HepG2 (cell line): ENCODE results near the gene HES1. TPM values are rescaled to one million over a fixed set of nuclear protein-coding genes. Genes with fewer than 3 reads are reported as not detected.

Source experiments
- ATF7 ChIP-seq, 2 experiments: fragments of 450-650 bp in 1 of 2; sonication (generic) in 1 of 2; formaldehyde crosslinking in 1 of 2; IDR thresholded peaks; 2 replicates each; pipeline versions ENCODE4 v1.4.0 to v1.6.1; 2016 to 2020; ENCODE audit warnings: antibody characterized with exemption in 1 of 2, mild to moderate bottlenecking in 1 of 2, missing genetic modification reagents in 1 of 2
- CENPT ChIP-seq: sonication (generic); formaldehyde crosslinking; IDR thresholded peaks from 2 replicates; pipeline ENCODE4 v1.8.0; 2022; ENCODE audit warnings: low read depth, mild to moderate bottlenecking, moderate library complexity, missing genetic modification reagents
- CENPX ChIP-seq: sonication (generic); formaldehyde crosslinking; IDR thresholded peaks from 2 replicates; pipeline ENCODE4 v1.9.0; 2021; ENCODE audit warnings: mild to moderate bottlenecking, missing genetic modification reagents, moderate library complexity
- MAZ ChIP-seq, 2 experiments: sonication (generic) in 1 of 2; formaldehyde crosslinking in 1 of 2; IDR thresholded peaks; 2 replicates each; pipeline versions ENCODE4 v1.5.0 to v1.6.1; 2012 to 2020; ENCODE audit warnings: low read depth in 2 of 2, mild to moderate bottlenecking in 2 of 2, borderline replicate concordance in 1 of 2, improper control_type of control experiment in 1 of 2, low read length in 1 of 2, missing genetic modification reagents in 1 of 2, moderate library complexity in 1 of 2
- NFE2L1 ChIP-seq: sonication (generic); formaldehyde crosslinking; IDR thresholded peaks from 2 replicates; pipeline ENCODE4 v1.4.0; 2020; ENCODE audit warnings: missing genetic modification reagents, mild to moderate bottlenecking, borderline replicate concordance
- ZBTB3 ChIP-seq: sonication (generic); formaldehyde crosslinking; IDR thresholded peaks from 2 replicates; pipeline ENCODE4 v1.4.0; 2020; ENCODE audit warnings: low read depth, mild to moderate bottlenecking, moderate library complexity, missing genetic modification reagents, borderline replicate concordance
- ZBTB38 ChIP-seq: sonication (generic); formaldehyde crosslinking; IDR thresholded peaks from 2 replicates; pipeline ENCODE4 v1.5.1; 2020; ENCODE audit warnings: mild to moderate bottlenecking, missing genetic modification reagents
- ZMYM2 ChIP-seq: sonication (generic); formaldehyde crosslinking; IDR thresholded peaks from 2 replicates; pipeline ENCODE4 v1.8.0; 2022; ENCODE audit warnings: mild to moderate bottlenecking, missing genetic modification reagents
- ZNF124 ChIP-seq: sonication (generic); formaldehyde crosslinking; IDR thresholded peaks from 2 replicates; pipeline ENCODE4 v1.4.0; 2020; ENCODE audit warnings: missing genetic modification reagents
- ZNF460 ChIP-seq: sonication (generic); formaldehyde crosslinking; IDR thresholded peaks from 2 replicates; pipeline ENCODE4 v1.5.1; 2020; ENCODE audit warnings: missing genetic modification reagents, mild to moderate bottlenecking, borderline replicate concordance
- ZNF557 ChIP-seq: sonication (generic); formaldehyde crosslinking; IDR thresholded peaks from 2 replicates; pipeline ENCODE4 v1.4.0; 2020; ENCODE audit warnings: missing genetic modification reagents
- ZNF577 ChIP-seq: sonication (generic); formaldehyde crosslinking; IDR thresholded peaks from 2 replicates; pipeline ENCODE4 v1.4.0; 2020; ENCODE audit warnings: mild to moderate bottlenecking, low read depth, missing genetic modification reagents, borderline replicate concordance
- ZNF768 ChIP-seq: sonication (generic); formaldehyde crosslinking; IDR thresholded peaks from 2 replicates; pipeline ENCODE4 v1.4.0; 2020; ENCODE audit warnings: missing genetic modification reagents
- ZNF777 ChIP-seq: sonication (generic); formaldehyde crosslinking; IDR thresholded peaks from 2 replicates; pipeline ENCODE4 v1.4.0; 2020; ENCODE audit warnings: missing genetic modification reagents
- polyA plus RNA-seq, 8 experiments: library from polyadenylated mRNA; depleted of rRNA in 3 of 8; stranded (reverse) in 7 of 8; unstranded in 1 of 8; fragments of >200 nt; fragmentation: Illumina TruSeq in 4 of 8; extraction: Trizol in 4 of 8; gene quantifications; 2 replicates each; pipeline versions ENCODE4 v1.2.1 to v1.2.3, GENCODE V29; 2011 to 2016; ENCODE audit warnings: low read depth in 4 of 8, missing spikeins in 1 of 8, mixed read lengths in 1 of 8; ENCODE audit not compliant: insufficient read depth in 1 of 8
- total RNA-seq, 5 experiments: library from RNA; depleted of rRNA; stranded (reverse); fragments of >200 nt; fragmentation: Illumina TruSeq; extraction: Trizol; gene quantifications; 2 replicates each; pipeline ENCODE4 v1.2.3, GENCODE V29; 2016; ENCODE audit warnings: low read depth in 1 of 5
- TF ChIP-seq, protein P1 (sequence below): IDR thresholded peaks from 2 replicates; pipeline ENCODE4 v1.6.1; 2016; ENCODE audit warnings: mild to moderate bottlenecking
- TF ChIP-seq, protein P2 (sequence below): IDR thresholded peaks from 2 replicates; pipeline ENCODE4 v1.6.1; 2016; ENCODE audit warnings: missing compliant biosample characterization, missing genetic modification reagents, borderline replicate concordance
- TF ChIP-seq, protein P3 (sequence below): sonication (generic); formaldehyde crosslinking; IDR thresholded peaks from 2 replicates; pipeline ENCODE4 v1.4.0; 2020; ENCODE audit warnings: missing genetic modification reagents
- TF ChIP-seq, protein P4 (sequence below): sonication (generic); formaldehyde crosslinking; IDR thresholded peaks from 2 replicates; pipeline ENCODE4 v1.4.0; 2020; ENCODE audit warnings: mild to moderate bottlenecking, missing genetic modification reagents
- TF ChIP-seq, protein P5 (sequence below): sonication (generic); formaldehyde crosslinking; IDR thresholded peaks from 2 replicates; pipeline ENCODE4 v1.8.0; 2022; ENCODE audit warnings: missing genetic modification reagents, mild to moderate bottlenecking, inconsistent platforms, borderline replicate concordance
- TF ChIP-seq, protein P6 (sequence below): IDR thresholded peaks from 2 replicates; pipeline ENCODE4 v1.6.1; 2018; ENCODE audit warnings: missing genetic modification reagents

HES1 gene
- total and polyA plus RNA-seq, 2 of the 13 experiments (the other 11 are each of a cell fraction or from before 2014, with no cell fraction given): 15.4 to 19.8 TPM

DNA sequence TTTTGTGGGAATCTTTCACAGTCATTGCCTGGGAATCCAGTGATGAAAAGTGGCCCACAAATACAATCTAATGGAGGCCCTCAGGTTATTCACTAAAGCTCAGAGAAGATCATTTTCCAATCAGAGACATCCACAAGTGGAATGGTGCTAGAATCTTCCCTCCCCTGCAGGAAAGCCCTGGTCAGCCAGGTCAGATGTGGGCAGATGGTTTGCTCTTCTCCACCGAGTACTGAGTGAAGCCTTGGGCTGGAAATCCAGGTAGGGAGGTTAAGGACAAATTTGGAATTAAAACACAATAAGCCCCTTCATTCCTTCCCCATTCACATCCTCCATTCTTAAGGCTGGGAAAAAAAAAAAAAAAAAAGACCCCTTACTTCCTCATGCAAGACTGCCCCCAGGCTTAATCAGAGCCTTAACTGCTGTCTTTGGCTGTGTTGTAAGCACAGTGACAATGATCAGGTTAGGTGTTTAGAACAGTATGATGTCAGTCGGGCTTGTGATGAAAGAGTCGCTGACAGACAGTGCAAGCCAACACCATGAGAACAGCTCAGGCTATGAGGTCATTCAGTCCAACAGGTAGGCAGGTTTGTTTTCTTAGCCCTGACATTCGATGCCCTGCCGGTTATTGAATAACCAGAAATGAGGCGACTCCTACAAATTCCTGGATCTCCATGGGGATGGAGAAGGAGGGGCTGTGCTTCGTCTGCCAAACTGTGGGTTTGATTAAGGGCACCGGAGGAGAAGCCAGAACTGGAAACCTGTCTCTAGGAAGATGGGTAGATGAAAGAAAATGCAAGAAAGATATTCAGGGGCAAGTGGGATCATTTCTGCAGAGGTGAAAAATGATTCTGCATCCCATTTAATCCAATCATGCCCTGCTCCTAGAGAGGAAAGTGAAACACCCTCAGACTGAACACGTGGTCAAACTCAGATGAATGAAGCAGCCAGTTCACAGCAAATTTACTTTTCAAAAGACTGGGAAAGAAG is 23.5 kb upstream of the HES1 start (continued):
- TF ChIP-seq, protein P1, sequence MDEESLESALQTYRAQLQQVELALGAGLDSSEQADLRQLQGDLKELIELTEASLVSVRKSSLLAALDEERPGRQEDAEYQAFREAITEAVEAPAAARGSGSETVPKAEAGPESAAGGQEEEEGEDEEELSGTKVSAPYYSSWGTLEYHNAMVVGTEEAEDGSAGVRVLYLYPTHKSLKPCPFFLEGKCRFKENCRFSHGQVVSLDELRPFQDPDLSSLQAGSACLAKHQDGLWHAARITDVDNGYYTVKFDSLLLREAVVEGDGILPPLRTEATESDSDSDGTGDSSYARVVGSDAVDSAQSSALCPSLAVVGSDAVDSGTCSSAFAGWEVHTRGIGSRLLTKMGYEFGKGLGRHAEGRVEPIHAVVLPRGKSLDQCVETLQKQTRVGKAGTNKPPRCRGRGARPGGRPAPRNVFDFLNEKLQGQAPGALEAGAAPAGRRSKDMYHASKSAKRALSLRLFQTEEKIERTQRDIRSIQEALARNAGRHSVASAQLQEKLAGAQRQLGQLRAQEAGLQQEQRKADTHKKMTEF: peak; percentile 75
- TF ChIP-seq CENPX (CRISPR knock-in tag) (no peak), ZBTB3 (CRISPR knock-in tag) (0 out of 2 replicates have a peak, but pooled peaks have one; percentile 25), ZBTB38 (CRISPR knock-in tag) (peak; percentile 37; the same call in 1 of the 2 replicates), ZMYM2 (CRISPR knock-in tag) (no peak), ZNF777 (no peak), ZNF577 (no peak), ZNF768 (CRISPR knock-in tag) (no peak), ZNF124 (CRISPR knock-in tag) (no peak), ZNF557 (CRISPR knock-in tag) (no peak), CENPT (no peak), NFE2L1 (no peak), ATF7 (IDR thresholded peaks at IDR 0.05) (peak; percentile 91), ATF7 (CRISPR knock-in tag; IDR thresholded peaks at IDR 0.05) (peak; percentile 97), MAZ (IDR thresholded peaks at IDR 0.05; ENCODE audit: borderline replicate concordance, low read depth, low read length) (0 out of 2 replicates have a peak, but pooled peaks have one; percentile 29), MAZ (CRISPR knock-in tag; IDR thresholded peaks at IDR 0.05; ENCODE audit: low read depth) (peak; percentile 66; the same call in 1 of the 2 replicates), ZNF460 (CRISPR knock-in tag) (no peak)
- TF ChIP-seq, protein P2, sequence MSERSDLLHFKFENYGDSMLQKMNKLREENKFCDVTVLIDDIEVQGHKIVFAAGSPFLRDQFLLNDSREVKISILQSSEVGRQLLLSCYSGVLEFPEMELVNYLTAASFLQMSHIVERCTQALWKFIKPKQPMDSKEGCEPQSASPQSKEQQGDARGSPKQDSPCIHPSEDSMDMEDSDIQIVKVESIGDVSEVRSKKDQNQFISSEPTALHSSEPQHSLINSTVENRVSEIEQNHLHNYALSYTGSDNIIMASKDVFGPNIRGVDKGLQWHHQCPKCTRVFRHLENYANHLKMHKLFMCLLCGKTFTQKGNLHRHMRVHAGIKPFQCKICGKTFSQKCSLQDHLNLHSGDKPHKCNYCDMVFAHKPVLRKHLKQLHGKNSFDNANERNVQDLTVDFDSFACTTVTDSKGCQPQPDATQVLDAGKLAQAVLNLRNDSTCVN (CRISPR knock-in tag): peak; percentile 50; the same call in 1 of the 2 replicates
- TF ChIP-seq, protein P3, sequence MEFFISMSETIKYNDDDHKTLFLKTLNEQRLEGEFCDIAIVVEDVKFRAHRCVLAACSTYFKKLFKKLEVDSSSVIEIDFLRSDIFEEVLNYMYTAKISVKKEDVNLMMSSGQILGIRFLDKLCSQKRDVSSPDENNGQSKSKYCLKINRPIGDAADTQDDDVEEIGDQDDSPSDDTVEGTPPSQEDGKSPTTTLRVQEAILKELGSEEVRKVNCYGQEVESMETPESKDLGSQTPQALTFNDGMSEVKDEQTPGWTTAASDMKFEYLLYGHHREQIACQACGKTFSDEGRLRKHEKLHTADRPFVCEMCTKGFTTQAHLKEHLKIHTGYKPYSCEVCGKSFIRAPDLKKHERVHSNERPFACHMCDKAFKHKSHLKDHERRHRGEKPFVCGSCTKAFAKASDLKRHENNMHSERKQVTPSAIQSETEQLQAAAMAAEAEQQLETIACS (CRISPR knock-in tag): no peak
- TF ChIP-seq, protein P4, sequence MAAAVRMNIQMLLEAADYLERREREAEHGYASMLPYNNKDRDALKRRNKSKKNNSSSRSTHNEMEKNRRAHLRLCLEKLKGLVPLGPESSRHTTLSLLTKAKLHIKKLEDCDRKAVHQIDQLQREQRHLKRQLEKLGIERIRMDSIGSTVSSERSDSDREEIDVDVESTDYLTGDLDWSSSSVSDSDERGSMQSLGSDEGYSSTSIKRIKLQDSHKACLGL (CRISPR knock-in tag): no peak
- TF ChIP-seq, protein P5, sequence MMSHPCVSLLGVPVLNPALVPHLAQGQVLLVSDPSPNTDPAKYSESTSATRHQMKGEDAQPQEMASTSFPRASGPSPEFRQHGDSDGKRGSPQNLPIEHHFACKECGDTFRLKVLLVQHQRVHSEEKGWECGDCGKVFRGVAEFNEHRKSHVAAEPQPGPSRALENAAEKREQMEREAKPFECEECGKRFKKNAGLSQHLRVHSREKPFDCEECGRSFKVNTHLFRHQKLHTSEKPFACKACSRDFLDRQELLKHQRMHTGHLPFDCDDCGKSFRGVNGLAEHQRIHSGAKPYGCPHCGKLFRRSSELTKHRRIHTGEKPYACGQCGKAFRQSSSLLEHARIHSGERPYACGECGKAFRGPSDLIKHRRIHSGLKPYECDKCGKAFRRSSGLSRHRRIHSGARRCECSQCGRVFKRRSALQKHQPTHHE (CRISPR knock-in tag): peak; percentile 28; the same call in 1 of the 2 replicates
- TF ChIP-seq, protein P6, sequence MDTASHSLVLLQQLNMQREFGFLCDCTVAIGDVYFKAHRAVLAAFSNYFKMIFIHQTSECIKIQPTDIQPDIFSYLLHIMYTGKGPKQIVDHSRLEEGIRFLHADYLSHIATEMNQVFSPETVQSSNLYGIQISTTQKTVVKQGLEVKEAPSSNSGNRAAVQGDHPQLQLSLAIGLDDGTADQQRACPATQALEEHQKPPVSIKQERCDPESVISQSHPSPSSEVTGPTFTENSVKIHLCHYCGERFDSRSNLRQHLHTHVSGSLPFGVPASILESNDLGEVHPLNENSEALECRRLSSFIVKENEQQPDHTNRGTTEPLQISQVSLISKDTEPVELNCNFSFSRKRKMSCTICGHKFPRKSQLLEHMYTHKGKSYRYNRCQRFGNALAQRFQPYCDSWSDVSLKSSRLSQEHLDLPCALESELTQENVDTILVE: no peak
